HuH-7 (cell line): ENCODE measurements around the gene SLC25A34.

Experiments
- DNase-seq: peaks from one replicate; pipeline ENCODE4 v3.0.0; 2011; ENCODE audit warnings: low spot score

SLC25A34 gene

GRCh38 chr1:15753776-15754175 is 17.7 kb downstream of the SLC25A34 start:
- no peak for DNase-seq

GRCh38 chr1:15755021-15755645 is 19.1 kb downstream of the SLC25A34 start:
- no peak for DNase-seq

- no peak for DNase-seq
These were observed 19.6 kb downstream of the SLC25A34 start for GRCh38 chr1:15755646-15756040.

GRCh38 chr1:15756143-15757015 is 20.3 kb downstream of the SLC25A34 start:
- DNase-seq: no peak

- no peak for DNase-seq
These were observed 21.0 kb downstream of the SLC25A34 start for GRCh38 chr1:15757016-15757543.

GRCh38 chr1:15757575-15758342 is 21.7 kb downstream of the SLC25A34 start:
- peak; percentile 77 for DNase-seq

- no peak for DNase-seq
These were observed 22.4 kb downstream of the SLC25A34 start, which contains the start of gene FBLIM1 for GRCh38 chr1:15758343-15758931. TSS of gene FBLIM1 (plus strand) at chr1:15758795. CDS start at chr1:15764984, 6,189 bp downstream.

- no peak for DNase-seq
These were observed 23.0 kb downstream of the SLC25A34 start for GRCh38 chr1:15758953-15759661.

GRCh38 chr1:15760520-15761211 is 24.6 kb downstream of the SLC25A34 start:
- no peak for DNase-seq

GRCh38 chr1:15761366-15762128 is 25.5 kb downstream of the SLC25A34 start:
- DNase-seq: no peak

- DNase-seq: no peak
These were observed 26.5 kb downstream of the SLC25A34 start for GRCh38 chr1:15762546-15762945.

GRCh38 chr1:15764269-15764764 is 28.3 kb downstream of the SLC25A34 start:
- DNase-seq: peak; percentile 32

- no peak for DNase-seq
These were observed 28.8 kb downstream of the SLC25A34 start for GRCh38 chr1:15764890-15765289.

GRCh38 chr1:15765495-15766194 is 29.6 kb downstream of the SLC25A34 start:
- DNase-seq: no peak

GRCh38 chr1:15767941-15768340 is 31.9 kb downstream of the SLC25A34 start:
- DNase-seq: no peak

- no peak for DNase-seq
These were observed 32.3 kb downstream of the SLC25A34 start for GRCh38 chr1:15768388-15768787.

GRCh38 chr1:15770313-15770962 is 34.4 kb downstream of the SLC25A34 start:
- no peak for DNase-seq

- DNase-seq: no peak
These were observed 35.9 kb downstream of the SLC25A34 start for GRCh38 chr1:15771836-15772515.
